GM10847 (cell line): Measurements from ENCODE around the gene ANKRD1.

Experiments used
- POLR2A ChIP-seq: IDR thresholded peaks from 2 replicates; pipeline ENCODE4 v1.6.1; 2011; ENCODE audit not compliant: insufficient read length; ENCODE audit errors: extremely low read depth

ANKRD1 gene

DNA sequence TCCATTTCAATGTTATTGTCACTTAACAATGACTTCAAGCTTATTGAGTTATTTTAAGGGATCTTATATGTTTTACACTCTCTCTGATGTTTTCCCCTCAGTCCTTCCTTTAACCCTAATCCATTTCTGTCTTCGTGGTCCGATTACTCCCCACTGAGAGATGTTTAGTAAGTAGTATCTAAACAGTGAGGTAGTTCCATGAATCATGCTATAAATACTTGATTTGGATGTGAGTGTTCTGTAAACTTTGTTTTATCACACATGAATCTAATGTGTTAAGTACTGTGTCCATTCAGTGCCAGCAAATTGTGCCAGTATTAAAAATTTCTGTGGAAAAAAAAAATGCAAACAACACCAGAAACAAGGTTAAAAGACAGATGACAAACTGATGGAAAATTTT lies 30.5 kb downstream of the ANKRD1 start:
- no peak for TF ChIP-seq POLR2A

DNA sequence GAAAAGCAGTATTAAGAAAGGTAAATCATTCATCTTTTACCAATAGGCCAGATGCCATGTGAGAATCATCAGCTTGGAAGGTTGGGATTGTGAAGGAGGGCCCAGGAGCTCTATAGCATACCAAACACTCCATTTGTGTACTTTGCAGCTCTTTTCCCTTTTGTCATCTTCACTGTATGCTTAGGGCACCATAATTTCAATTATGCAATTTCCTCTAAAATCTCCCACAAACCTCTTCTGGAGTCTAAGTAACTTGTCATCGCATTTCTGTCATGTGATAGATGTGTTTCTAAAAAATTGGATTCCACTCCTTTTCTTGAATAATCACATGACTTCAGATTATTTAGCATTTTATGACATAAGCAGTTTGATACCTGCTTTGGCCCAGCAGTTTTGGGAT lies 31.3 kb downstream of the ANKRD1 start:
- TF ChIP-seq POLR2A, result no peak

DNA sequence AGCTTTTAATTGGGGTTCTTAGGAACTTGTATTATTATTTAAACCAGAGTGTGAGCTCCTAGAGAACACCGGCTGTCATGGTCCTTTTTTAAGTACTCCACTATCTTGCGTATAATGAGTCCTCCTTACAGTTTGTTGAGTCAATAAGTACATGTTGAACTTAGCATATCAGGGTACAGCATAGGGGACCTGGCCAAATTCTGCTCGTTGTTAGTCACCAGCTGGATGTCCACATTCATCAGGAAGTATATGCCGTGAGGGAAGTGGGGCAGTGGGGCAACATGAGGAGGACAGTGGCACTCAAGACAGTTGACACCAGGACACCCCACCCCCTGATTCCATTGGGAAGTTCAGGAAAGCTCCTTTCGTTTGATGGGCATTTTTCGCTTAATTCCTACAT lies 32.5 kb downstream of the ANKRD1 start:
- TF ChIP-seq POLR2A, result no peak

DNA sequence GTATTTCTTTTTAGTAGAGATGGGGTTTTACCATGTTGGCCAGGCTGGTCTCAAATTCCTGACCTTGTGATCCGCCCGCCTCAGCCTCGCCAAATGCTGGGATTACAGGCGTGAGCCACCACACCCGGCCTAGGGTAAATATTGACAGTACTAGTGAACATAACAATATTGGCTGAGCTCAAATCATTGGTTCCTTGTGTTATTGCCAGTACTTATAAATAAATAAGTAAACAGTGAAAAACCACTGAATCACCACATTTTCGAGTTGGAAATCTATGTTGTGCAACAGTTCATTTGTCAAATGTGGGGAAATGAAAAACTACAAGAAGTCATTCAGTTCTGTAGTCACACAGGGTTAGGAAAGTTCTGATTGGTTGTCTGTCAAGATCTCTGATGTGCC lies 33.3 kb downstream of the ANKRD1 start:
- TF ChIP-seq POLR2A, result no peak

DNA sequence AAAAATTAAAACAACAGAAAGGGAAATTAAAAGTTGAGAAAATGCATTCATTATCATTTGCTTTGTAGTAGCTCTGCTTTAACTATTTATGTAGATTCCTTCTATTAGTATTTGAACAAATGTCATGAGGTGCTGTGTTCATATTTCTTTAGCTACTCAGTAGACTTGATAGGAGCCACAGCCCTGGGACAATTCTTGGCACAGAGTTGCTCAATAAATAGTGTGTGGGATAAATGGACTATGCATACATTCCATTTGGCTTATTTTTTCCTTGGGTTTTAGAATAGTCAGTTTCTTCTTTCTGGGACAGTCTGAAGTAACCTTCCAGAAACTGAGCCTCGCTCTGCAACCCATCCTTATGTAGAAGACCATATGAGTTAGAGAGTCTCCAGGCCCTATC lies 35.7 kb downstream of the ANKRD1 start:
- TF ChIP-seq POLR2A, result no peak

DNA sequence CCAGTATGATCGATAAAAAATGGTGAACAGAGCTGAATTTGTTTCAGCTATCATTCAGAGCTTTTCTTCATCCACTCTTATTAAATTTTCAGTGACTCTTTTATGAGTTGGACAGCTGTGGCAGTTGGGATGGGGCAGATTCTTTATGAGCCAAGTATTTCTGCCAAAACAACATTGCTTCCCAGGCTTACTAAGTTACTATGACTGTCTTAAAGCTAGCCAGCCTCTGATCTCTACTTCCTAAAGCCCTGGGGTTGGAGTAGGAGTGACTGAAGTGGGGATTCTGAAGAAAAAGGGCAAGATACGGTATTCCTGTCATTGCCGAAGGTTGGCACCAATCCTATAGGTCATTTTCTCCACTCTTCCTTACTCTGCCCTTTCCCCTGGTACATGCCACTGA lies 36.5 kb downstream of the ANKRD1 start:
- TF ChIP-seq POLR2A, result no peak

DNA sequence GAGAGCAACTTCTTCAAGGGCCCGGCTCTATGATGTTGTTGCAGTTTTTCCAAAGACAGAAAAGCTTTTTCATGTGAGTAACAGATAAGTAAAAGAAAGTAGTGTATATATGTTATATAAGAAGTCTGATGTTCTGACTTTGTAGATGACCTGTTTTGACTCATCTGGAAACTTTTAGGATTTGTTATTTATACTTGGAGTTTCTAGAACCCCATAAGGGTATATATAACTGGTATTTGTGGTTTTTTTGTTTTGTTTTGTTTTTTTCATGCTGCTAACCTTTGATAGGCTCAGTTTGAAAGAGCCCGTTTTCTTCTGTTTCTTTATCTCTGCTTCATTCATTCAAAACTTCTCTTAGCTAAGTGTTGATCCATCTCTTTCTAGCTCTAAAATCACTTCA lies 41.8 kb downstream of the ANKRD1 start:
- TF ChIP-seq POLR2A, result no peak

DNA sequence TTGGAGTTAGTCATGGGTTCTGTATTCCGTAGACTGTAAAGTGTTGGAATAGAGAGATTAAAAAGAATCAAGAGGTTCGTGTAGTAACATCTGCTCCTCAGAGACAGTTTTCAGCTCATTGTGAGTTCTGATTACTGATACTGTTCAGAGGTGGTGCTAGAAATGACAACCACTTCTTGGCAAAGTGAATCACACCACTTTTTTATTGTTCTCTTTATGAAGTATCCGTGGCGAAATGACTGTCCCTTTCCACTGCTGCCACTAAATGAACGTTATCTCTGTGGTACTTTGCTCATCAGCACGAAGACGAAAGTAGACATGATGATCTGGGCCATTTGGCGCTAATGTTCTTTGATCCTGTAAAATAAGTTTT lies 48.3 kb downstream of the ANKRD1 start:
- TF ChIP-seq POLR2A, result no peak

DNA sequence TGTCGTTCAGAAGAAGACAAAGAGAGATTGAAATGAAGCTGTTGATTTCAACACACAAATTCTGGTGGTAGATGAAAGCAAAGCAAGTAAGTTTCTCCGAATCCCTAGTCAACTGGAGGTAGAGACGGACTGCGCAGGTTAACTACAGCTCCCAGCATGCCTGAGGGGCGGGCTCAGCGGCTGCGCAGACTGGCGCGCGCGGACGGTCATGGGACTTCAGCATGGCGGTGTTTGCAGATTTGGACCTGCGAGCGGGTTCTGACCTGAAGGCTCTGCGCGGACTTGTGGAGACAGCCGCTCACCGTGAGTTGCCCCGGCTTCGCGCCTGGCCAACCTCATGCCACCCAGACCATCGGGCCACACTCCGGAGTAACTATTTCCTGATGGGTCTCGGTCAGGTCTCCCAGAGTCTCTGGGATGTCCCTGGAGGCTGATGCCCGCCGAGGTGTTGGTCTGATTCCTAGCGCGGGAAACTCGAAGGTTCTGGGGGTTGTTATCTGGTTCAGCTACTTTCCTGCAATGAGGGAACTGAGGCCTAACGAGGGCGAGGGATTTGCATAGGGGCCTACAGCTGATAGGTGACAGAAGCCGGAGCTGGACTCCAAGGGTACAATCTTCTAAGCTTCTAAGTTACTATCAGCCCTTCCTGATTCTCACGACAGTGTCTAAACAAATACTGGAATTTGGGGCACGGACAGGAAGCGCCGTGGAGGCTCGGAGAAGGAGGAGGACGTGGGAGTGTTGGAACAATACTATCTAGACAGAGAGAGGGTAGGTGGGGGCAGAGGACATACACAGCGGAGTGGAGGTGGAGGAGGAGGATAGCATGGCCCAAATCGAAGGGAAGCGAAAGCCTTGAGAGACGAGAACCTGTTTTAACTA lies 48.9 kb downstream of the ANKRD1 start, which contains the start of gene RPP30:
Gene RPP30, plus strand, starts transcription at position 209 of the 882 bp plus-strand sequence. Its CDS starts 13 bp downstream, at position 222.
- TF ChIP-seq POLR2A, result peak; percentile 65

DNA sequence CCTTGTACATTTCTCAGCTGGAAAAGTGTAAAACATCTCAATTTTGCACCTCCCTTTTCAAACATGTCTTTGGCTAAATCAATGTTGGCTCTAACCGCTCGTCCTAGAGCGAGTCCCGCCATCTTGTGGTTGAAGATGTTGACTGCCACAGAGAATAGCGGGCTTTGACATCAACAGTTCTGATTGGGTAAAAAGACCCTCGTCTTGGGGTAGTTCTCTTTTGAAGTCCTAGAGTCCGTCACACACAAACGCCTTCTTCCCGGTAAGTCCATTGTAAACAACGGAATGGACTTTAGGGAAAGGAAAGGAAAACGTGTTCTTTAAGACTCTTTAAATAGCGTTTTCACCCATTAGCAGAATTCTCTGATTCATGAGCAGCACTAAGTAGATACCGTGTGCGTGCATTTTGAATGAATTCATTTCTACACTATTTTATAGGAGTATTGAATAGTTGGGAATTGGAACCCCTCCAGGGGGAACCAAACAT lies 49.6 kb downstream of the ANKRD1 start:
- TF ChIP-seq POLR2A, result no peak

DNA sequence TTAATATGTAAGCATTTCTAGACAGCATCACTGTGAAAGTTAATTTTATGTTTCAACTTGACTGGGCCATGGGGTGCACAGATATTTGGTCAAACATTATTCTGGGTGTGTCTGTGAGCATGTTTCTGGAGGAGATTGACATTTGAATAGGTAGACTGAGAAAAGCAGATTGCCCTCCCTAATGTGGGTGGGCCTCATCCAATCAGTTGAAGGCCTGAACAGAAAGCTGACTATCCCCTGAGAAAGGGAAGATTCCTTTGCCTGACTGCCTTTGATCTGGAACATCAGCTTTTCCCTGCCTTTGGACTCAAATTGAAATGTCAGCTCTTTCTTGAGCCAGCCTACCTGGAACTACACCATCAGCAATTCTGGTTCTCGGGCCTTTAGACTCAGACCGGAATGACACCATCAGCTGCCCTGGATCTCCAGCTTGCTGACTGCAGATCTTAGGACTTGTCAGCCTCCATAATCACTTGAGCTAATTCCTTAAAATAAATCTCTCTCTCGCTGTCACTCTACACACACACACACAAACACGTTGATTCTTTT lies 54.8 kb downstream of the ANKRD1 start:
- no peak for TF ChIP-seq POLR2A

DNA sequence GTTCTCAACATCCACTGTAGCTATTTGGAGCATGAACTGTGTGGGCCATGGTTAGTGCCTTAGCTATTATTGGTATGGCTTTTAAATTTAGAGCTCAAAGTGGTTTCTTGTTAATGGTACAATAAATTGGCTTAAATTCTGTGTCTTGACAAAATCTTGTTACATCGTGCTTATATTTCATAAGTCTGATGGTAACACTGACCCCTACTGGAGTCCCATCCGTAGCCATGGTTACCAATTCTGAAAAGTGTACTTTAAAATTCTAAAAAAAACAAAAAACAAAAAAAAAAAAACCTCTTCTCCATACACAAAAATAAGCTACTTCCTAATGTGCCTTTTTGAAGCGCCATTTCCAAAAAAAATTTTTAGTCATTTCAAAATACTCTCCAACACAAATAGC lies 55.5 kb downstream of the ANKRD1 start:
- no peak for TF ChIP-seq POLR2A

DNA sequence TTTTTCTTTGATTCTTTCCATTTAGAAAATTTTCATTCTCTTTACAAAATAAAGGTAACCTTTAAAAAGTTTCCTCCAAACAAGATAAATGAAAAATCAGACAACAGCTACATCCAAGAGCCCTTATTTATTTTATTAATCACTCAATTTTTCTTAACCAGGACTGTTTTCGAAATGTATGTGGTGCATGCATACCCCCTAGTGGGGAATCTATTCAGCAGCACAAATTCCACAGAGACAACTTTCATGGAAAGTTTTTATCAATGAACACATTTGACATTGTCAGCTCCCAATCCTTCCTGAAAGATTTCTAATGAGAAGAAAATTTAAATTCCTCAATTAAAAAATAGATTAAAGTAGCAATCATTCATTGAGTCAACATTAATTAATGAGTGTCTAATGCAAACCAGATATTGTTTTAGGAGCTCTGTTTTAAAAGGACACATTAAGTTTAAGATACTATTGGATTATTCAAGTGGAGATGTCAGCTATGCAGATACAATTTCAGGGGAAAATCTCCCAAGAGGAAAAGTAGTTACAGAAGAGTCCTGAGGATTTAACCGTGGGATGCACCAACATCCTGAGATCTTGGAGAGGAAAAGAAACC lies 57.9 kb downstream of the ANKRD1 start:
- no peak for TF ChIP-seq POLR2A
